ENCODE data around the gene ING2. TPM values are rescaled to one million over a fixed set of nuclear protein-coding genes. Genes with fewer than 3 reads are reported as not detected.

Gene ING2
- total and polyA plus RNA-seq, 2 donors (not counting 1 experiment from before 2014, with no cell fraction given) = 7.8 to 10.0 TPM

- POLR2A ChIA-PET = no interaction called here
- no peak overlapping the region for H3K9ac ChIP-seq (ENCODE audit: low read length)
- ATAC-seq (ENCODE audit: low read depth) = no peak
- H3K27ac ChIP-seq (ENCODE audit: low read length in 2 of 2) = no peak overlapping the region
- H3K27me3 Mint-ChIP-seq = peaks cover 11% of the 10 kb centered on the region
- no peak overlapping the region for H3K4me2 ChIP-seq (replicated peaks; ENCODE audit: low read depth, low read length, poor library complexity, severe bottlenecking)
- no peaks in the 10 kb centered on the region for H3K4me1 Mint-ChIP-seq
- H3K9me3 Mint-ChIP-seq (ENCODE audit: insufficient read depth) = no peaks in the 10 kb centered on the region
- H3K27me3 ChIP-seq (replicated peaks in 1 of 4; ENCODE audit: control extremely low read depth in 1 of 4, control insufficient read depth in 3 of 4, insufficient read depth in 4 of 4, low read length in 3 of 4) = peaks cover 0 to 2% (median 0%) of the 10 kb centered on the region in 4 experiments
- TF ChIP-seq EZH2 (IDR thresholded peaks at IDR 0.05; ENCODE audit: borderline replicate concordance, insufficient read depth, low read depth, low read length, poor library complexity, severe bottlenecking) (no peak), CTCF (IDR thresholded peaks at IDR 0.05) (no peak)
- H3K4me3 Mint-ChIP-seq = no peak overlapping the region
- H4K20me1 ChIP-seq (ENCODE audit: control insufficient read depth, insufficient read depth, low read length, poor library complexity, severe bottlenecking) = no peaks in the 10 kb centered on the region
- no peak overlapping the region for H3K27ac Mint-ChIP-seq
- H3K4me1 ChIP-seq (ENCODE audit: control insufficient read depth in 2 of 2, insufficient read depth in 2 of 2, low read length in 2 of 2) = no peaks in the 10 kb centered on the region
- H3K4me3 ChIP-seq (ENCODE audit: control extremely low read depth in 1 of 5, extremely low read depth in 1 of 5, insufficient read depth in 1 of 5, low read depth in 2 of 5, low read length in 4 of 5) = no peak overlapping the region
- CTCF ChIA-PET = no interaction called here
- 63% methylated on average over 1 of the region's 8 CpGs for WGBS (ENCODE audit: insufficient coverage)
- no peak overlapping the region for H2AFZ ChIP-seq (ENCODE audit: insufficient read depth, low read depth, low read length, poor library complexity, severe bottlenecking)
- H3K36me3 ChIP-seq (replicated peaks in 1 of 2; ENCODE audit: control extremely low read depth in 1 of 2, control insufficient read depth in 1 of 2, extremely low read depth in 1 of 2, insufficient read depth in 2 of 2, low read length in 1 of 2) = no peaks in the 10 kb centered on the region
- no peak for DNase-seq
- no peaks in the 10 kb centered on the region for H3K79me2 ChIP-seq (ENCODE audit: control insufficient read depth, insufficient read depth, low read length)
- intact Hi-C loops (cut with micrococcal nuclease) = no loop called here
- H3K9me3 ChIP-seq (ENCODE audit: control extremely low read depth in 1 of 3, control insufficient read depth in 2 of 3, insufficient read depth in 1 of 3, low read length in 2 of 3) = peaks cover 0 to 18% (median 0%) of the 10 kb centered on the region in 3 donors
These were observed 50.2 kb downstream of the ING2 start for GRCh38 chr4:183554878-183555585.

- no peak for ATAC-seq (ENCODE audit: low read depth)
- Histone ChIP-seq H3K9ac (ENCODE audit: low read length) (no peak overlapping the region), H4K20me1 (ENCODE audit: control insufficient read depth, insufficient read depth, low read length, poor library complexity, severe bottlenecking) (no peaks in the 10 kb centered on the region), H3K27ac (ENCODE audit: low read length in 2 of 2) (no peak overlapping the region), H3K4me3 (ENCODE audit: control extremely low read depth in 1 of 5, extremely low read depth in 1 of 5, insufficient read depth in 1 of 5, low read depth in 2 of 5, low read length in 4 of 5) (no peak overlapping the region), H3K27me3 (replicated peaks in 1 of 4; ENCODE audit: control extremely low read depth in 1 of 4, control insufficient read depth in 3 of 4, insufficient read depth in 4 of 4, low read length in 3 of 4) (peaks cover 0 to 2% (median 0%) of the 10 kb centered on the region in 4 experiments), H3K36me3 (replicated peaks in 1 of 2; ENCODE audit: control extremely low read depth in 1 of 2, control insufficient read depth in 1 of 2, extremely low read depth in 1 of 2, insufficient read depth in 2 of 2, low read length in 1 of 2) (no peaks in the 10 kb centered on the region), H3K4me1 (ENCODE audit: control insufficient read depth in 2 of 2, insufficient read depth in 2 of 2, low read length in 2 of 2) (no peaks in the 10 kb centered on the region), H3K9me3 (ENCODE audit: control extremely low read depth in 1 of 3, control insufficient read depth in 2 of 3, insufficient read depth in 1 of 3, low read length in 2 of 3) (peaks cover 0 to 16% (median 0%) of the 10 kb centered on the region in 3 donors), H3K79me2 (ENCODE audit: control insufficient read depth, insufficient read depth, low read length) (no peaks in the 10 kb centered on the region), H3K4me2 (replicated peaks; ENCODE audit: low read depth, low read length, poor library complexity, severe bottlenecking) (no peak overlapping the region), H2AFZ (ENCODE audit: insufficient read depth, low read depth, low read length, poor library complexity, severe bottlenecking) (no peak overlapping the region)
- CTCF ChIA-PET = no interaction called here
- Mint-ChIP-seq H3K27me3 (peaks cover 18% of the 10 kb centered on the region), H3K9me3 (ENCODE audit: insufficient read depth) (no peaks in the 10 kb centered on the region), H3K4me1 (no peaks in the 10 kb centered on the region), H3K27ac (no peak overlapping the region), H3K4me3 (no peak overlapping the region)
- intact Hi-C loops (cut with micrococcal nuclease) = no loop called here
- TF ChIP-seq CTCF (IDR thresholded peaks at IDR 0.05) (no peak), EZH2 (IDR thresholded peaks at IDR 0.05; ENCODE audit: borderline replicate concordance, insufficient read depth, low read depth, low read length, poor library complexity, severe bottlenecking) (no peak)
- POLR2A ChIA-PET = no interaction called here
- WGBS (ENCODE audit: insufficient coverage) = 81% methylated on average over 3 of the region's 3 CpGs
- DNase-seq = no peak
These were observed 52.1 kb downstream of the ING2 start for GRCh38 chr4:183556947-183557346.

Data from B cell (primary cell).